ENCODE results near the gene CNPY4. TPM values are rescaled to one million over a fixed set of nuclear protein-coding genes. Genes with fewer than 3 reads are reported as not detected.
A peak's percentile ranks its signal among the peaks of the same experiment; 100 is the strongest.

Gene CNPY4
- total and polyA plus RNA-seq, 9 donors: 11.7 to 42.8 (median 24.9) TPM

DNA sequence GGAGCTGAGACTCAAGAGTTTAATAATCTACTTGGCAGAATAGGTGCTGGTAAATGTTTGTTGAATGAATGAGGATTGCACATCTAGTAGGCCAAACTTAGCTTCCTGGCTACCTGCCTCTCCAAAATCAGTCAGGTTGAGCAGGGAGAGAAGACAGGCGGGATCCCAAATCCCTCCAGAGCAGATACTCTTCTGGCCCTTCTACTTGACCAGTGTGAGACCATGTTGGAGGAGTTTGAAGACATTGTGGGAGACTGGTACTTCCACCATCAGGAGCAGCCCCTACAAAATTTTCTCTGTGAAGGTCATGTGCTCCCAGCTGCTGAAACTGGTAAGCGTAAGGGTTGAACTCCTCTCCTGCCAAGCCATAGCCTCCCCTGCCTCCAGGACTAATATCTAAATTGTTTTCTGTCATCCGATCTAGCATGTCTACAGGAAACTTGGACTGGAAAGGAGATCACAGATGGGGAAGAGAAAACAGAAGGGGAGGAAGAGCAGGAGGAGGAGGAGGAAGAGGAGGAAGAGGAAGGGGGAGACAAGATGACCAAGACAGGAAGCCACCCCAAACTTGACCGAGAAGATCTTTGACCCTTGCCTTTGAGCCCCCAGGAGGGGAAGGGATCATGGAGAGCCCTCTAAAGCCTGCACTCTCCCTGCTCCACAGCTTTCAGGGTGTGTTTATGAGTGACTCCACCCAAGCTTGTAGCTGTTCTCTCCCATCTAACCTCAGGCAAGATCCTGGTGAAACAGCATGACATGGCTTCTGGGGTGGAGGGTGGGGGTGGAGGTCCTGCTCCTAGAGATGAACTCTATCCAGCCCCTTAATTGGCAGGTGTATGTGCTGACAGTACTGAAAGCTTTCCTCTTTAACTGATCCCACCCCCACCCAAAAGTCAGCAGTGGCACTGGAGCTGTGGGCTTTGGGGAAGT, 5.1 kb downstream of the CNPY4 start:
- Histone ChIP-seq H3K4me3 (no peak overlapping the region), H3K27ac (no peak overlapping the region), H3K9me3 (no peaks in the 10 kb centered on the region), H3K27me3 (no peaks in the 10 kb centered on the region), H3K36me3 (no peaks in the 10 kb centered on the region), H3K4me1 (ENCODE audit: insufficient read depth) (peaks cover 3% of the 10 kb centered on the region)
- intact Hi-C loops (cut with DNase I): no loop called here
- DNase-seq: no peak
- TF ChIP-seq EP300 (IDR thresholded peaks at IDR 0.05) (no peak), POLR2A (IDR thresholded peaks at IDR 0.05) (no peak)
- TF ChIP-seq, protein P1, sequence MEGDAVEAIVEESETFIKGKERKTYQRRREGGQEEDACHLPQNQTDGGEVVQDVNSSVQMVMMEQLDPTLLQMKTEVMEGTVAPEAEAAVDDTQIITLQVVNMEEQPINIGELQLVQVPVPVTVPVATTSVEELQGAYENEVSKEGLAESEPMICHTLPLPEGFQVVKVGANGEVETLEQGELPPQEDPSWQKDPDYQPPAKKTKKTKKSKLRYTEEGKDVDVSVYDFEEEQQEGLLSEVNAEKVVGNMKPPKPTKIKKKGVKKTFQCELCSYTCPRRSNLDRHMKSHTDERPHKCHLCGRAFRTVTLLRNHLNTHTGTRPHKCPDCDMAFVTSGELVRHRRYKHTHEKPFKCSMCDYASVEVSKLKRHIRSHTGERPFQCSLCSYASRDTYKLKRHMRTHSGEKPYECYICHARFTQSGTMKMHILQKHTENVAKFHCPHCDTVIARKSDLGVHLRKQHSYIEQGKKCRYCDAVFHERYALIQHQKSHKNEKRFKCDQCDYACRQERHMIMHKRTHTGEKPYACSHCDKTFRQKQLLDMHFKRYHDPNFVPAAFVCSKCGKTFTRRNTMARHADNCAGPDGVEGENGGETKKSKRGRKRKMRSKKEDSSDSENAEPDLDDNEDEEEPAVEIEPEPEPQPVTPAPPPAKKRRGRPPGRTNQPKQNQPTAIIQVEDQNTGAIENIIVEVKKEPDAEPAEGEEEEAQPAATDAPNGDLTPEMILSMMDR (IDR thresholded peaks at IDR 0.05): no peak
- 65 to 78% (median 68%) methylated on average over 4 of the region's 4 CpGs for WGBS, 3 donors

DNA sequence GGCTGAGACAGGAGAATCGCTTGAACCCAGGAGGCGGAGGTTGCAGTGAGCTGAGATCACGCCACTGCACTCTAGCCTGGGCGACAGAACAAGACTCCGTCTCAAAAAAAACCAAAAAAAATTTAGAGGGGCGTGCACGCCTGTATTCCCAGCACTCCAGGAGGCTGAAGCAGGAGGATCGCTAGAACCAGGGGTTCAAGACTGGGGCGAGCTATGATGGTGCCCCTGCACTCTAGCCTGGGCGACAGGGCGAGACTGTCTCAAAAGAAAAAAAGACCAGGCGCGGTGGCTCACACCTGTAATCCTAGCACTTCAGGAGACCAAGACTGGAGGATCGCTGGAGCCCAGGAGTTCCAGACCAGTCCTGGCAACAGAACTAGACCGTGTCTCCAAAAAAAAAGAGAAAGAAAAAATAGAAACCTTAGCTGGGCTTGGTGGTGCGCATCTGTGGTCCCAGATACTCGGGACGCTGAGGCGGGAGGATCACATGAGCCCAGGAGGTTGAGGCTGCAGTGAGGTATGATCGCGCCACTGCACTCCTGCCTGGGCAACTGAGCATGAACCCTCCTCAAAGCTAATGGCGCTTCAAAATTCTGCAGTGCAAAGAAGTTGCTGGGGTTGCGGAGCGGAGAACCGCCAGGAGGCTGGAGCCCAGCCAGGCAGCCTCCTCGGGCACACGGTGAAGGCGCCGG, 7.0 kb downstream of the CNPY4 start:
- WGBS, 3 donors: 11 to 14% (median 13%) methylated on average over 29 of the region's 29 CpGs
- Histone ChIP-seq H3K4me1 (ENCODE audit: insufficient read depth) (peaks cover 3% of the 10 kb centered on the region), H3K27me3 (no peaks in the 10 kb centered on the region), H3K9me3 (no peaks in the 10 kb centered on the region), H3K4me3 (peak overlapping the region; percentile 61), H3K36me3 (no peaks in the 10 kb centered on the region), H3K27ac (peak overlapping the region; percentile 89 to 95)
- intact Hi-C loops (cut with DNase I): no loop called here
- TF ChIP-seq, protein P1 (IDR thresholded peaks at IDR 0.05): peak in 1 of 3 donors; percentile 20
- TF ChIP-seq POLR2A (IDR thresholded peaks at IDR 0.05): no peak
- no peak for DNase-seq

DNA sequence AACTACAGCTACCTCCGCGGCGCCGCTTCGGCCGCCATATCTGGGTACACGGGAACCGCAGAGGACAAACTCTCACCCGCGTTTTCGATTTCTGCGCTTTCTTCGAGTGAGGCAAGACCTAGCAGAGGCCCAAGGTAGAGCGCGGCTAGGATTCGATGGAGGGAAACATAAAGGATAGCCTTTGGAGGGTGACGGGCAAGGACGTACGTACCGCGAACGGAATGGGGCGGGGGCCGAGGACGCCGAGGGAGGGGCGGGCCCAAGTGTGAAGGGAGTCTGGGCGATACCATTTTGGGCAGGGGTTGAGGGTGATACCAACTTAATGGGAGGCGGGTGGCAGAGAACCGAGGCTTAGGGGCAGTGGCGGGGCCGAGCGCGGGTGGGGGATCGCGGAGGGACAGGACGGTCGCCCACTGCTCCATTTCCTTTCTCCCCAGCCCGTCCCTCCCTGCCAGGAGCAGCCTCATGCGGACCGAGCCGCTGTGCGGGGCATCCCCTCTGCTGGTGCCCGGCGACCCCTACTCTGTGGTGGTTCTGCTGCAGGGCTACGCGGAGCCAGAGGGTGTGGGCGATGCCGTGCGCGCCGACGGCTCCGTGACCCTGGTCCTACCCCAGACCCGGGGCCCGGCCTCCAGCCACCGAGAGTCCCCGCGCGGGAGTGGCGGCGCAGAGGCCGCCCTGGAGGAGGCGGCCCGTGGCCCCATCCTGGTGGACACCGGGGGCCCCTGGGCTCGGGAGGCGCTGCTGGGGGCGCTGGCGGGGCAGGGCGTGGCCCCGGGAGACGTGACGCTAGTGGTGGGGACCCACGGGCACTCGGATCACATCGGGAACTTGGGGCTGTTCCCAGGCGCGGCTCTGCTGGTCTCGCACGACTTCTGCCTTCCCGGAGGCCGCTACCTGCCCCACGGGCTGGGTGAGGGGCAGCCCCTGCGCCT, 7.8 kb downstream of the CNPY4 start, which contains the start of gene MBLAC1:
MBLAC1 (plus strand) TSS at position 37 of the 935 bp plus-strand sequence; CDS start at position 466, 429 bp downstream.
- intact Hi-C loops (cut with DNase I): no loop called here
- Histone ChIP-seq H3K27ac (peak within 1 kb of the TSS; percentile 89 to 95), H3K9me3 (no peaks in the 10 kb centered on the region), H3K36me3 (no peaks in the 10 kb centered on the region), H3K4me1 (ENCODE audit: insufficient read depth) (peaks cover 3% of the 10 kb centered on the region), H3K4me3 (peak within 1 kb of the TSS; percentile 61), H3K27me3 (no peaks in the 10 kb centered on the region)
- TF ChIP-seq, protein P1 (IDR thresholded peaks at IDR 0.05): peak in 1 of 3 donors; percentile 19
- TF ChIP-seq POLR2A (IDR thresholded peaks at IDR 0.05) (no peak), EP300 (IDR thresholded peaks at IDR 0.05) (no peak)
- 0 to 1% (median 1%) methylated on average over 55 to 85 of the region's 85 CpGs for WGBS, 3 donors
- peak; percentile 88 to 92 (median 90) for DNase-seq
